OCI-LY7 (cell line): ENCODE results near the gene CA7. TPM values are rescaled to one million over a fixed set of nuclear protein-coding genes. Genes with fewer than 3 reads are reported as not detected.

Experiments
- BruUV-seq: library from RNA; stranded (reverse); fragments of 400-500 nt; replicated peaks from 2 replicates; lab custom pipeline; 2021; lab: Mats Ljungman, UMichigan
- CTCF ChIA-PET: fragments of 300-600 bp; sonication (Branson Sonifier 250); formaldehyde crosslinking; loops from one replicate; lab custom pipeline; 2022; ENCODE audit warnings: antibody characterized with exemption; ENCODE audit not compliant: unreplicated experiment; lab: Charles Lee
- POLR2A ChIA-PET: fragments of 300-600 bp; sonication (Branson Sonifier 250); formaldehyde crosslinking; loops from one replicate; lab custom pipeline; 2022; ENCODE audit warnings: antibody characterized with exemption; lab: Charles Lee
- DNase-seq: peaks from one replicate; pipeline ENCODE4 v3.0.0-alpha.2; 2015; ENCODE audit warnings: low spot score
- H2AFZ ChIP-seq: fragments of 200-600 bp; sonication (generic), shearing (Covaris generic); 2 replicates; pipeline ENCODE4 v1.6.1; 2014; ENCODE audit warnings: mild to moderate bottlenecking, antibody characterized with exemption, low read length, moderate library complexity
- H3K27ac ChIP-seq: fragments of 200-600 bp; sonication (generic); 2 replicates; pipeline ENCODE4 v1.5.1; 2014; ENCODE audit warnings: mixed run types, low read depth, mild to moderate bottlenecking, moderate library complexity, low read length, inconsistent platforms; ENCODE audit not compliant: poor library complexity, severe bottlenecking
- H3K36me3 ChIP-seq: fragments of 200-600 bp; sonication (generic); 2 replicates; pipeline ENCODE4 v1.6.1; 2014; ENCODE audit warnings: mild to moderate bottlenecking, antibody characterized with exemption, low read length, moderate library complexity, mixed read lengths; ENCODE audit not compliant: insufficient read depth
- H3K4me1 ChIP-seq: fragments of 200-600 bp; sonication (generic); 2 replicates; pipeline ENCODE4 v1.5.1; 2014; ENCODE audit warnings: mild to moderate bottlenecking, low read length; ENCODE audit not compliant: insufficient read depth, poor library complexity, severe bottlenecking
- H3K4me2 ChIP-seq: fragments of 200-600 bp; sonication (generic); 2 replicates; pipeline ENCODE4 v1.6.1; 2014; ENCODE audit warnings: mild to moderate bottlenecking, low read length
- H3K4me3 ChIP-seq: fragments of 200-600 bp; sonication (generic); 2 replicates; pipeline ENCODE4 v1.5.1; 2014; ENCODE audit warnings: mild to moderate bottlenecking, low read depth, low read length; ENCODE audit not compliant: poor library complexity, severe bottlenecking
- H3K79me2 ChIP-seq: fragments of 200-600 bp; sonication (generic); 2 replicates; pipeline ENCODE4 v1.6.1; 2016; ENCODE audit warnings: low read depth, mild to moderate bottlenecking, low read length, moderate library complexity, mixed read lengths; ENCODE audit not compliant: insufficient read depth
- H3K9me2 ChIP-seq: fragments of 200-600 bp; sonication (generic); 2 replicates; pipeline ENCODE4 v1.6.1; 2016; ENCODE audit warnings: mild to moderate bottlenecking, low read length, mixed read lengths; ENCODE audit not compliant: insufficient read depth
- H3K9me3 ChIP-seq: fragments of 200-600 bp; sonication (generic); 2 replicates; pipeline ENCODE4 v1.6.1; 2014; ENCODE audit warnings: mild to moderate bottlenecking, mixed run types, low read length, mixed read lengths
- H4K20me1 ChIP-seq: fragments of 200-600 bp; sonication (generic); 2 replicates; pipeline ENCODE4 v1.6.1; 2014; ENCODE audit warnings: mild to moderate bottlenecking, antibody characterized with exemption, low read length, moderate library complexity, mixed read lengths; ENCODE audit not compliant: insufficient read depth
- EZH2phosphoT487 ChIP-seq: fragments of 200-600 bp; sonication (generic); IDR thresholded peaks from 2 replicates; pipeline ENCODE4 v1.6.1; 2018; ENCODE audit warnings: low read depth, borderline replicate concordance, mild to moderate bottlenecking, mixed run types, antibody characterized with exemption, low read length, moderate library complexity, mixed read lengths
- intact Hi-C: fragments of 100-400 bp; cut with micrococcal nuclease; formaldehyde crosslinking; loops from one replicate; pipeline ENCODE4 v1.10.0; 2022; ENCODE audit not compliant: unreplicated experiment
- total RNA-seq, 2 experiments: library from RNA; depleted of rRNA in 1 of 2; stranded (reverse); fragments of >200 nt in 1 of 2; shearing (Covaris generic) in 1 of 2; gene quantifications; 2 replicates each; pipeline ENCODE4 v1.2.3, GENCODE V29; 2014 to 2022
- TF ChIP-seq, protein P1 (sequence below): fragments of 200-600 bp; sonication (generic); conservative IDR thresholded peaks from 2 replicates; pipeline ENCODE4 v1.5.1; 2014; ENCODE audit warnings: mild to moderate bottlenecking, antibody characterized with exemption, low read length, moderate library complexity, mixed read lengths

The CA7 gene
- total RNA-seq, 2 experiments from 2014 or later: not detected

GRCh38 chr16:66844009-66844341 lies 239 bp upstream of the CA7 start:
- H3K27ac ChIP-seq: no peak overlapping the region
- peaks cover 8% of the 10 kb centered on the region for H3K4me1 ChIP-seq
- H3K4me3 ChIP-seq: no peak overlapping the region
- H2AFZ ChIP-seq: no peak overlapping the region
- no peak for DNase-seq
- H3K79me2 ChIP-seq: no peaks in the 10 kb centered on the region
- H3K9me3 ChIP-seq: no peaks in the 10 kb centered on the region
- H3K9me2 ChIP-seq: no peaks in the 10 kb centered on the region
- no TSS peak for BruUV-seq
- no peak for TF ChIP-seq EZH2phosphoT487
- TF ChIP-seq, protein P1, sequence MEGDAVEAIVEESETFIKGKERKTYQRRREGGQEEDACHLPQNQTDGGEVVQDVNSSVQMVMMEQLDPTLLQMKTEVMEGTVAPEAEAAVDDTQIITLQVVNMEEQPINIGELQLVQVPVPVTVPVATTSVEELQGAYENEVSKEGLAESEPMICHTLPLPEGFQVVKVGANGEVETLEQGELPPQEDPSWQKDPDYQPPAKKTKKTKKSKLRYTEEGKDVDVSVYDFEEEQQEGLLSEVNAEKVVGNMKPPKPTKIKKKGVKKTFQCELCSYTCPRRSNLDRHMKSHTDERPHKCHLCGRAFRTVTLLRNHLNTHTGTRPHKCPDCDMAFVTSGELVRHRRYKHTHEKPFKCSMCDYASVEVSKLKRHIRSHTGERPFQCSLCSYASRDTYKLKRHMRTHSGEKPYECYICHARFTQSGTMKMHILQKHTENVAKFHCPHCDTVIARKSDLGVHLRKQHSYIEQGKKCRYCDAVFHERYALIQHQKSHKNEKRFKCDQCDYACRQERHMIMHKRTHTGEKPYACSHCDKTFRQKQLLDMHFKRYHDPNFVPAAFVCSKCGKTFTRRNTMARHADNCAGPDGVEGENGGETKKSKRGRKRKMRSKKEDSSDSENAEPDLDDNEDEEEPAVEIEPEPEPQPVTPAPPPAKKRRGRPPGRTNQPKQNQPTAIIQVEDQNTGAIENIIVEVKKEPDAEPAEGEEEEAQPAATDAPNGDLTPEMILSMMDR: no peak
- ChIA-PET POLR2A (interaction anchor here (0.6 kb wide), 2 partner anchors 11 to 206 kb away, joined by 3 read pairs; no protein-coding TSS in a partner anchor), CTCF (interaction anchor here (0.8 kb wide), 1 partner anchor 13 kb away, joined by 6 read pairs; the partner anchor contains the start of gene NAE1)
- intact Hi-C loops: no loop called here
- H3K4me2 ChIP-seq: no peak overlapping the region
- no peaks in the 10 kb centered on the region for H3K36me3 ChIP-seq
- no peaks in the 10 kb centered on the region for H4K20me1 ChIP-seq

- Histone ChIP-seq H3K4me3 (no peak overlapping the region), H2AFZ (no peak overlapping the region), H3K4me2 (no peak overlapping the region), H3K4me1 (peaks cover 8% of the 10 kb centered on the region), H4K20me1 (no peaks in the 10 kb centered on the region), H3K27ac (no peak overlapping the region), H3K36me3 (no peaks in the 10 kb centered on the region), H3K9me3 (no peaks in the 10 kb centered on the region), H3K79me2 (no peaks in the 10 kb centered on the region), H3K9me2 (no peaks in the 10 kb centered on the region)
- DNase-seq: no peak
- no peak for TF ChIP-seq EZH2phosphoT487
- TF ChIP-seq, protein P1: no peak
- ChIA-PET POLR2A (no interaction called here), CTCF (interaction anchor here (1.1 kb wide), 1 partner anchor 23 kb away, joined by 5 read pairs; no protein-coding TSS in a partner anchor)
- intact Hi-C loops: no loop called here
- BruUV-seq: no TSS peak
Observed at GRCh38 chr16:66845080-66845410, 831 bp downstream of the CA7 start.

- DNase-seq: no peak
- Histone ChIP-seq H3K27ac (no peak overlapping the region), H3K36me3 (no peaks in the 10 kb centered on the region), H4K20me1 (no peaks in the 10 kb centered on the region), H3K4me3 (no peak overlapping the region), H3K79me2 (no peaks in the 10 kb centered on the region), H2AFZ (no peak overlapping the region), H3K9me3 (no peaks in the 10 kb centered on the region), H3K4me1 (peaks cover 8% of the 10 kb centered on the region), H3K4me2 (no peak overlapping the region), H3K9me2 (no peaks in the 10 kb centered on the region)
- POLR2A ChIA-PET: interaction anchor here (0.7 kb wide), 1 partner anchor 17 kb away, joined by 3 read pairs; no protein-coding TSS in a partner anchor
- intact Hi-C loops: no loop called here
- CTCF ChIA-PET: interaction anchor here (1.1 kb wide), 1 partner anchor 22 kb away, joined by 5 read pairs; no protein-coding TSS in a partner anchor
- BruUV-seq: no TSS peak
- TF ChIP-seq, protein P1: no peak
- no peak for TF ChIP-seq EZH2phosphoT487
Observed at GRCh38 chr16:66845791-66846221, 1.6 kb downstream of the CA7 start.
